ENCODE measurements around the gene CLEC18A. TPM values are rescaled to one million over a fixed set of nuclear protein-coding genes. Genes with fewer than 3 reads are reported as not detected.

CLEC18A gene
- total and polyA plus RNA-seq, 2 experiments from 2014 or later = 0.13 to 0.90 TPM

DNA sequence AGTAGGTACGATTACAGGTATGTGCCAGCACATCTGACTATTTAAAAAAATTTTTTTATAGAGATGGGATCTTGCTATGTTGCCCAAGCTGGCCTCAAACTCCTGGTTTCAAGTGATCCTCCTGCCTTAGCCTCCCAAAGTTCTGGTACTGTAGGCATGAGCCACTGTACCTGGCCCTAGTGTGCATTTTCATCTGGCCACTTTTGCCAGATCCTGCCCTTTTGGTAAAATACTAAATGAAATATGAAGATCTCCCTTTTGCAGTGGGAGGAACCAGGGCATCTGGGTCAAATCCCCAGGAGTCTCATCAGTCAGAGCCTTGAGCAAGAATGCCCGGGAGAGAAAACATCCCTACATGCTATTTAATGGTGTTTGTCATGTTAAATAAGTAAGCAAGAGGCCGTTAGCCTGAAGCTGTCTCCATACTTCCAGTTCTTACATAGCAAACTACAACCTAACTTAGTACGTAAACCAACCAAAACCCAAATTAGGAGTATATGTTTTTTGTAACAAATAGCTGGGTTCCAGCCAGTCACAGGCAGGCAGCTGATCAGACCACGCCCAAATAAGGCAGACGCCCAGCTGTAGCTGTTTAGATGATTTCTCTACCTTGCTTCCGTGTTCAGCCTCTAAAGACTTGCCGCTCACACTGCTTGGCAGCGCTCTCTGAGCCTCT is 46.5 kb upstream of the CLEC18A start (continued):
- TF ChIP-seq, protein P1, sequence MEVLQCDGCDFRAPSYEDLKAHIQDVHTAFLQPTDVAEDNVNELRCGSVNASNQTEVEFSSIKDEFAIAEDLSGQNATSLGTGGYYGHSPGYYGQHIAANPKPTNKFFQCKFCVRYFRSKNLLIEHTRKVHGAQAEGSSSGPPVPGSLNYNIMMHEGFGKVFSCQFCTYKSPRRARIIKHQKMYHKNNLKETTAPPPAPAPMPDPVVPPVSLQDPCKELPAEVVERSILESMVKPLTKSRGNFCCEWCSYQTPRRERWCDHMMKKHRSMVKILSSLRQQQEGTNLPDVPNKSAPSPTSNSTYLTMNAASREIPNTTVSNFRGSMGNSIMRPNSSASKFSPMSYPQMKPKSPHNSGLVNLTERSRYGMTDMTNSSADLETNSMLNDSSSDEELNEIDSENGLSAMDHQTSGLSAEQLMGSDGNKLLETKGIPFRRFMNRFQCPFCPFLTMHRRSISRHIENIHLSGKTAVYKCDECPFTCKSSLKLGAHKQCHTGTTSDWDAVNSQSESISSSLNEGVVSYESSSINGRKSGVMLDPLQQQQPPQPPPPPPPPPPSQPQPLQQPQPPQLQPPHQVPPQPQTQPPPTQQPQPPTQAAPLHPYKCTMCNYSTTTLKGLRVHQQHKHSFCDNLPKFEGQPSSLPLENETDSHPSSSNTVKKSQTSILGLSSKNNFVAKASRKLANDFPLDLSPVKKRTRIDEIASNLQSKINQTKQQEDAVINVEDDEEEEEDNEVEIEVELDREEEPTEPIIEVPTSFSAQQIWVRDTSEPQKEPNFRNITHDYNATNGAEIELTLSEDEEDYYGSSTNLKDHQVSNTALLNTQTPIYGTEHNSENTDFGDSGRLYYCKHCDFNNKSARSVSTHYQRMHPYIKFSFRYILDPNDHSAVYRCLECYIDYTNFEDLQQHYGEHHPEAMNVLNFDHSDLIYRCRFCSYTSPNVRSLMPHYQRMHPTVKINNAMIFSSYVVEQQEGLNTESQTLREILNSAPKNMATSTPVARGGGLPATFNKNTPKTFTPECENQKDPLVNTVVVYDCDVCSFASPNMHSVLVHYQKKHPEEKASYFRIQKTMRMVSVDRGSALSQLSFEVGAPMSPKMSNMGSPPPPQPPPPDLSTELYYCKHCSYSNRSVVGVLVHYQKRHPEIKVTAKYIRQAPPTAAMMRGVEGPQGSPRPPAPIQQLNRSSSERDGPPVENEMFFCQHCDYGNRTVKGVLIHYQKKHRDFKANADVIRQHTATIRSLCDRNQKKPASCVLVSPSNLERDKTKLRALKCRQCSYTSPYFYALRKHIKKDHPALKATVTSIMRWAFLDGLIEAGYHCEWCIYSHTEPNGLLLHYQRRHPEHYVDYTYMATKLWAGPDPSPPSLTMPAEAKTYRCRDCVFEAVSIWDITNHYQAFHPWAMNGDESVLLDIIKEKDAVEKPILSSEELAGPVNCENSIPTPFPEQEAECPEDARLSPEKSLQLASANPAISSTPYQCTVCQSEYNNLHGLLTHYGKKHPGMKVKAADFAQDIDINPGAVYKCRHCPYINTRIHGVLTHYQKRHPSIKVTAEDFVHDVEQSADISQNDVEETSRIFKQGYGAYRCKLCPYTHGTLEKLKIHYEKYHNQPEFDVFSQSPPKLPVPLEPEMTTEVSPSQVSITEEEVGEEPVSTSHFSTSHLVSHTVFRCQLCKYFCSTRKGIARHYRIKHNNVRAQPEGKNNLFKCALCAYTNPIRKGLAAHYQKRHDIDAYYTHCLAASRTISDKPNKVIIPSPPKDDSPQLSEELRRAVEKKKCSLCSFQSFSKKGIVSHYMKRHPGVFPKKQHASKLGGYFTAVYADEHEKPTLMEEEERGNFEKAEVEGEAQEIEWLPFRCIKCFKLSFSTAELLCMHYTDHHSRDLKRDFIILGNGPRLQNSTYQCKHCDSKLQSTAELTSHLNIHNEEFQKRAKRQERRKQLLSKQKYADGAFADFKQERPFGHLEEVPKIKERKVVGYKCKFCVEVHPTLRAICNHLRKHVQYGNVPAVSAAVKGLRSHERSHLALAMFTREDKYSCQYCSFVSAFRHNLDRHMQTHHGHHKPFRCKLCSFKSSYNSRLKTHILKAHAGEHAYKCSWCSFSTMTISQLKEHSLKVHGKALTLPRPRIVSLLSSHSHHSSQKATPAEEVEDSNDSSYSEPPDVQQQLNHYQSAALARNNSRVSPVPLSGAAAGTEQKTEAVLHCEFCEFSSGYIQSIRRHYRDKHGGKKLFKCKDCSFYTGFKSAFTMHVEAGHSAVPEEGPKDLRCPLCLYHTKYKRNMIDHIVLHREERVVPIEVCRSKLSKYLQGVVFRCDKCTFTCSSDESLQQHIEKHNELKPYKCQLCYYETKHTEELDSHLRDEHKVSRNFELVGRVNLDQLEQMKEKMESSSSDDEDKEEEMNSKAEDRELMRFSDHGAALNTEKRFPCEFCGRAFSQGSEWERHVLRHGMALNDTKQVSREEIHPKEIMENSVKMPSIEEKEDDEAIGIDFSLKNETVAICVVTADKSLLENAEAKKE (CRISPR knock-in tag; IDR thresholded peaks at IDR 0.05) = no peak
- no peak for TF ChIP-seq STAT1 (IDR thresholded peaks at IDR 0.05; ENCODE audit: unreplicated experiment)
- TF ChIP-seq EZH2phosphoT487 (IDR thresholded peaks at IDR 0.05; ENCODE audit: unreplicated experiment) = no peak
- TF ChIP-seq JUNB (IDR thresholded peaks at IDR 0.05; ENCODE audit: unreplicated experiment) = no peak
- no peak for TF ChIP-seq CTCF (conservative IDR thresholded peaks at IDR 0.05; ENCODE audit: low read depth in 2 of 2)
- TF ChIP-seq ETS1 (IDR thresholded peaks at IDR 0.05) = no peak
